ENCODE data around the gene FYB1.

DNA sequence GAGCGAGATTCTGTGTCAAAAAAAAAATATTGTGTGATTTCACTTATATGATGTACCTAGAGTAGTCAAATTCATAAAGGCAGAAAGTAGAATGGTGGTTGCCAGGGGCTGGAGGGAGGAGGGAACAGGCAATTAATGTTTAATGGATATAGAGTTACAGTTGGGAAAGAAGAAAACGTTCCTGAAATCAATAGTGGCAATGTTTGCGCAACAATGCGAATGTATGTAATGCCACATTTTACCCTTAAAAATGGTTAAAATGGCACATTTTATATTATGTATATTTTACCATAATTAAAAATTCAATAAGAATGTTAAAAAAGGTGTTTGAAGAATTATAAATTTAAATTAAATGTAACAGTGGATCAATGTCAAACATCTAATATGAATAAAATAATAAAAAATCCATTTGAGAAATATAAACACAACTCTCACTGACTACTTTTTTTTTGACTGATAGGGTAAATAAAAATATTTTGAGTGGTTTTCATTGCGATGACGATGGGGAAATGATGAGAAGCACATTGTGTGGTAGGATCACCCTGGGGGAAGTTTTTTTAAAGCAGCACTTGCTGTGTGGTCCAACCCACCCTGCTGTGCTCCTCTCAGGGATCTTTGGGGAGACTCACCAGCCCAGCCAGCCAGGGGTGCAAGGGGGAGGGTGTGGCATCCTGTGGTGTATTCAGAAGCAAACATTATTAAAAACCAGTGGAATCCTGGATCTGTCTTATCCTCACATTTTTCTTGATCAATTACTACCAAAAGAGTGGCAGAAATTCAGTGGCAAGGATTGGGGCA, 4.3 kb downstream of the FYB1 start:
- TF ChIP-seq EP300 (IDR thresholded peaks at IDR 0.05) = no peak
- TF ChIP-seq, protein P1, sequence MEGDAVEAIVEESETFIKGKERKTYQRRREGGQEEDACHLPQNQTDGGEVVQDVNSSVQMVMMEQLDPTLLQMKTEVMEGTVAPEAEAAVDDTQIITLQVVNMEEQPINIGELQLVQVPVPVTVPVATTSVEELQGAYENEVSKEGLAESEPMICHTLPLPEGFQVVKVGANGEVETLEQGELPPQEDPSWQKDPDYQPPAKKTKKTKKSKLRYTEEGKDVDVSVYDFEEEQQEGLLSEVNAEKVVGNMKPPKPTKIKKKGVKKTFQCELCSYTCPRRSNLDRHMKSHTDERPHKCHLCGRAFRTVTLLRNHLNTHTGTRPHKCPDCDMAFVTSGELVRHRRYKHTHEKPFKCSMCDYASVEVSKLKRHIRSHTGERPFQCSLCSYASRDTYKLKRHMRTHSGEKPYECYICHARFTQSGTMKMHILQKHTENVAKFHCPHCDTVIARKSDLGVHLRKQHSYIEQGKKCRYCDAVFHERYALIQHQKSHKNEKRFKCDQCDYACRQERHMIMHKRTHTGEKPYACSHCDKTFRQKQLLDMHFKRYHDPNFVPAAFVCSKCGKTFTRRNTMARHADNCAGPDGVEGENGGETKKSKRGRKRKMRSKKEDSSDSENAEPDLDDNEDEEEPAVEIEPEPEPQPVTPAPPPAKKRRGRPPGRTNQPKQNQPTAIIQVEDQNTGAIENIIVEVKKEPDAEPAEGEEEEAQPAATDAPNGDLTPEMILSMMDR (IDR thresholded peaks at IDR 0.05) = no peak
- TF ChIP-seq POLR2A (IDR thresholded peaks at IDR 0.05) = no peak
